MM.1S (cell line): ENCODE results near the gene ADTRP.

Experiments
- EZH2 ChIP-seq: fragments of 300-600 bp; sonication (generic); optimal IDR thresholded peaks from 2 replicates; pipeline ENCODE3; 2017; ENCODE audit warnings: low read depth, mild to moderate bottlenecking, antibody characterized with exemption, low read length, mixed read lengths
- EZH2phosphoT487 ChIP-seq: fragments of 300-600 bp; sonication (generic); IDR thresholded peaks from 2 replicates; pipeline ENCODE4 v1.6.1; 2018; ENCODE audit warnings: antibody characterized with exemption, low read length
- TF ChIP-seq, protein P1 (sequence below): fragments of 300-600 bp; sonication (generic); IDR thresholded peaks from 2 replicates; pipeline ENCODE4 v1.5.1; 2016; ENCODE audit warnings: antibody characterized with exemption, low read length, mixed read lengths

DNA sequence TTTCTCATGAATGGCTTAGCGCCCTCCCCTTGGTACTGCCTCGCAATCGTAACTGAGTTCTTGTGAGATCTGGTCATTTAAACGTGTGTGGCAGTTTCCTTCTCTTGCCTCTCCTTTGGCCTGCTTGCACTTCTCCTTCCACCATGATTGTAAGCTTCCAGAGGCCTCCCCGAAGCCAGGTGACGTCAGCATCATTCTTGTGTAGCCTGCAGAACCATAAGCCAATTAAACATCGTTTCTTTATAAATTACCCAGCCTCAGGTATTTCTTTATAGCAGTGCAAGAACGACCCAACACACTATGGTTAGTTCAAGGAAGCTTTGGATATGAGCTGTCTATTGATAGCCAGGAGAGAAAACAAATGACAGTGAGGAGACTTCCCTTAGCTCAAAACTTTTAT, 29.5 kb upstream of the ADTRP start:
- TF ChIP-seq EZH2 (no peak), EZH2phosphoT487 (no peak)
- TF ChIP-seq, protein P1, sequence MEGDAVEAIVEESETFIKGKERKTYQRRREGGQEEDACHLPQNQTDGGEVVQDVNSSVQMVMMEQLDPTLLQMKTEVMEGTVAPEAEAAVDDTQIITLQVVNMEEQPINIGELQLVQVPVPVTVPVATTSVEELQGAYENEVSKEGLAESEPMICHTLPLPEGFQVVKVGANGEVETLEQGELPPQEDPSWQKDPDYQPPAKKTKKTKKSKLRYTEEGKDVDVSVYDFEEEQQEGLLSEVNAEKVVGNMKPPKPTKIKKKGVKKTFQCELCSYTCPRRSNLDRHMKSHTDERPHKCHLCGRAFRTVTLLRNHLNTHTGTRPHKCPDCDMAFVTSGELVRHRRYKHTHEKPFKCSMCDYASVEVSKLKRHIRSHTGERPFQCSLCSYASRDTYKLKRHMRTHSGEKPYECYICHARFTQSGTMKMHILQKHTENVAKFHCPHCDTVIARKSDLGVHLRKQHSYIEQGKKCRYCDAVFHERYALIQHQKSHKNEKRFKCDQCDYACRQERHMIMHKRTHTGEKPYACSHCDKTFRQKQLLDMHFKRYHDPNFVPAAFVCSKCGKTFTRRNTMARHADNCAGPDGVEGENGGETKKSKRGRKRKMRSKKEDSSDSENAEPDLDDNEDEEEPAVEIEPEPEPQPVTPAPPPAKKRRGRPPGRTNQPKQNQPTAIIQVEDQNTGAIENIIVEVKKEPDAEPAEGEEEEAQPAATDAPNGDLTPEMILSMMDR, result no peak
